Skin epidermis (tissue), 12 donors: ENCODE measurements around the gene TOX3.

Source experiments
- H3K27ac ChIP-seq, 21 experiments: fragments of 200-600 bp; sonication (generic) in 11 of 21; one replicate each; pipeline ENCODE4 v1.5.0; 2020; ENCODE audit warnings: mild to moderate bottlenecking in 3 of 21, inconsistent platforms in 2 of 21, moderate library complexity in 2 of 21
- H3K4me3 ChIP-seq, 7 experiments: fragments of 200-600 bp; sonication (generic) in 2 of 7; one replicate each; pipeline ENCODE4 v1.5.0; 2020; ENCODE audit warnings: inconsistent platforms in 2 of 7, mild to moderate bottlenecking in 2 of 7, moderate library complexity in 1 of 7

The TOX3 gene

DNA sequence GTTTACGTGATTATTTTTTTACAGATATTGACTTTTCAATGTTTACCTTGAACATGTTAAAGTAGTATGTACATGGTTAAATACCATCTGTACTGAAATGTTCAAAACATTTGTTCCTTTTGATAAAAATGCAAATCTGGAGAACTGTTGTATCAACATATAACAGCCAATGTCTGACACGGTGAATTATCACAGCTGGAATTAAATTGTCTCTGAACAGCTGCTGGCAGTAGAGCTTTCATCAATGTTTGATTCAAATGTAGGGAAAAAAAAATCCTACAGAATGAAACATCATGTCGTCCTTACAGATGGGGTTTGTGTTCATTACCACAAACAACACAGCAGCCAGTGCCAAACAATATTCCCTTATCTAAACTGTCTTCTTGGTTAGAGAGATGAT is 79.9 kb downstream of the TOX3 start:
- no peak overlapping the region for H3K4me3 ChIP-seq
- no peak overlapping the region for H3K27ac ChIP-seq

DNA sequence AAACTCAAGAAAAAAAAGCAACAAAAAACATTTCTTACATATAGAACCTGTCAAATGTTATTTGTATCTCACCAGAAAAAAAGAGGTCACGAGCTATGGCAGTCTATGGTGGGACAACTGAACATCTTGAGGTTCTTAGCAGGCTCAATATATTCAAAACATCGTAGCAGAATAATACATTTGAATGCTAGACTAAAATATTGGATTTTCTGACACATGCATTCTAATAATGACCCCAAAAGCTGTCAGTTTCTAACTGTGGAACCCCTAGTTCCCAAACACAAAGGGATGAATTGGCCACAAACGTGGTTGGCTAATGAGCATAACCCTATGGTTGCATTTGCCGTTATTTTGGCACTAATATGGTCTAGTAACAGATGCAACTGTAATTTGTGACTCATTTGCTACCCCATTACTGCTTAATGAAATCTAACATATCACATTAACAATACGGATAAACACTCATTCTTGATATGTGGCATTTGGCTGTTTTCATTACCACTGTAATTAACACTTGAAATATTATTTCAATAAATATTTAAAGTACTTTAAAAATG is 81.2 kb downstream of the TOX3 start:
- Histone ChIP-seq H3K27ac (no peak overlapping the region), H3K4me3 (no peak overlapping the region)

DNA sequence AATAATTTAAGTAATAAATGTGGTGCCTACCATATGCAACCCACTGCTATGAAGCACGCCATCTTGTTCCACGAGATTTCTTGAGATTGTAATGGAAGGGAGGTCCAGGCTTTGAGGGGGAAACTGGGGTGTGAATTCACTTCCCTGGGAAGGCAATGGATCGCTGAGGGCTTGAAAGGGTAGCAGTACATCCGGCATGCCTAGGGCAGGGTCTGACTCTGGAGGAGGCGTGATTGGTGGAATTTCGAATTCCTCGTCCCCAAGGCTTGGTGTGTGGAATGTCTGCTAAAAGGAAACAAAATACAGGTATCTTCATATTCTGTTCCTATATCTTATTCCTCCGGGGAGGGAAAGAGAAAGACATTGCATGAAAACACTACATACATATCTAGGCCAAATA is 83.0 kb downstream of the TOX3 start:
- Histone ChIP-seq H3K4me3 (no peak overlapping the region), H3K27ac (no peak overlapping the region)

DNA sequence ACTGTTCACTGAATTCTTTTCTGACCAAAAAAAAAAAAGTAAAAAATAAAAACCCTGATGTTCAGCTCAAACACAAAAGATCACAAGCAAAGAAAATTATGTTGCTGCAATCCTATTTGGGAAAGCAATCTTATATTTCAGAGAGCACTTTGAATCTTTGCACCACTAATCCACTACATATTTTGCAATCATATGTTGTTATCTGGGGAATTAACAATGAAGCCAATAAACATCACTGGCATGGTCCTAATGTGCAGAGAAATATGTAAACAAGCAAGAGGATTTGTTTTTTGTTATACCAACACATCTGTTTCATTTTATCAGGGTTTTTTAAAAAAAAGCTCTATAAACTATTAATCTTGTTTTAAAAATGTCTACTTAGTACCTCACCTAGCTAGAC is 84.1 kb downstream of the TOX3 start:
- Histone ChIP-seq H3K27ac (no peak overlapping the region), H3K4me3 (no peak overlapping the region)

DNA sequence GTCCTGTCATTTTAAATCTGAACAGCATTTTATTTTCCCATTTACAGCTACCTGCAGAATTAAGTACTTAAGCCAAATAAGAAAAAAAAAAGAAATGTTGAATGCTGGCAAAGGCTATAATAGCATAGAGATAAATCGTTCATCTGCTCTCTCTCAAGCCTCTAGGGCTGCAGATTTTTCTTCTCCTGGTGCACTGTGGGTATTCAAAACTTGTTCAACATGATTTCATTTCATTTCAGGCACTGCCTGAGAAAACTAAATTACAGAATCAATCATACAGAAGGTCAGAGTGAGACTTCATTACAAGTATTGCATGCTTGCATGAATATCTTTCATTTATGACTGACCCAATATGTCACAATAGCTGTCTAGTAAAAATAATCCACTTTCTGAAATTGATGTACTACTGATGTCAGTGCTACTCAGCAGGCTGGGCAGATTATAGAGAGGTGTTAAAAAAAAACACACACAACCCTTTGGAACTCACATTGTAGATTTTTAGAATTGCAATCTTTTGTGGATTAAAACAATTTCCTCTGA is 86.2 kb downstream of the TOX3 start:
- no peak overlapping the region for H3K4me3 ChIP-seq
- H3K27ac ChIP-seq: no peak overlapping the region

DNA sequence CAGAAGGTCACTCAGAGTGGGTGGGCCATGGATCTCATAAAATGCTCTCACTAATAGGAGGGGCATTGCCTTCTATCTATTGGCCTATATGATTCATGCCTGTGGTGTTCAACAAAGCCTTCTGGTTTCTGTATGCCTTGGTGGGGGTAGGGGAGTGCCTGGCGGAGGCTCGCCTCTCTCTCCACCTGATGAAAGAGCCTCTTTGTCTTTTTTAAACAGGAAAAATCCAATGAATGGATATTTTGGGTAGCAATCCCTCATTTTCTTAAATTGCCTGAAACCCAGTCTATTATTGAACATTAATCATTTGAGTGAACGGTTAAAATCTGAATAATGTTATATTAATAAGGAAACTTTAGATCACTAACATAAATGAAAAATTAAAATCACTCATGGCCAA is 90.6 kb downstream of the TOX3 start:
- Histone ChIP-seq H3K27ac (no peak overlapping the region), H3K4me3 (no peak overlapping the region)

DNA sequence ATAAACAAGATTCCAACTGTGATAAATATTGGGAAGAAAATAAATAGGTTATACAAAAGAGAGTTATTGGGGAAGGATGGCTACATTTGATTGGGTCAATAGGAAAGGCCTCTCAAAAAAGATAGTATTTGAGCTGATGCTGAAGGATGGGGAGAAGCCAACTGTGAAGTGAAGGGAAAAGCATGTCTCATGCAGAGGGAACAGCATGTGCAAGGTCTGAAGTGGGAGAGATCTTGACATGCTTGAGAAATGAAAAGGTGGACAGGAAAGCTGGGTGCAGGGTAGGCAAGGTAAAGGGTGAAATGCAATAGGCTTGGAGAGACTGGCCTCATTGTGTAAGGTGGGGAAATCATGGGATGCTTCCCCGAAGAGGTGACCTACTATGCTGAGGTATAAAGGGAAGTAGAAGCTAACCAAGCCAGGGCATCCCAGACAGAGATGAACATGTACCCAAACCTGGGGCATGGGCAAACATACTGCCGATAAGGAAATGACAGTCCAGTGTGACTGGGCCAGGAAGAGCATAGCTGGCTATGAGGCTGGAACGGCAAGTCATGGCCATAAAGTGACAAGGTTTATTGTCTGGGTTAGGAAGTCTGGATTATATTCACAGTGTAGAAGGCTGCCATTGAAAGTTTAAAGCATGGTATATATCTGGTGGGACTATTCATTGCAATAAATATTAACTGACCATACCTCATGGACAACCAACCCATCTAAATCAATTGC is 91.2 kb downstream of the TOX3 start:
- Histone ChIP-seq H3K27ac (no peak overlapping the region), H3K4me3 (no peak overlapping the region)

DNA sequence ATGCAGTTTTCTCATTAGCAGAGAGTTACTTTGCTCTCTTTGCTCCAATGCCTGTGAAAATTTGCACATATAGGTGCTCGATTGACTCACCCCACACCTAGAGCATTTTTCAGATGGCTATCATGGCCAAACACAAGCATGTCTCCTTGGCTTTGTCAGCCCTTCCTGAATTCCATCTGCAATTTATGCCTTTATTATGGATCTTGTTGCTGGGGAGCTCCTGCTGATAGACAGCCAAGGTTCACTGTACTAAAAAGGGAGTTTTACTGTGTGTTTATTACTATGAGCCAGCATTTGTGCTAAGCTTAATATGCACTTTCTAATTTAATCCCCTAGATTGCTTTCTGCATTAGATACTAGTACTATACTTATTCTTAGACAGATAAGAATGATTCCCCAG is 93.3 kb downstream of the TOX3 start:
- H3K4me3 ChIP-seq: no peak overlapping the region
- no peak overlapping the region for H3K27ac ChIP-seq

DNA sequence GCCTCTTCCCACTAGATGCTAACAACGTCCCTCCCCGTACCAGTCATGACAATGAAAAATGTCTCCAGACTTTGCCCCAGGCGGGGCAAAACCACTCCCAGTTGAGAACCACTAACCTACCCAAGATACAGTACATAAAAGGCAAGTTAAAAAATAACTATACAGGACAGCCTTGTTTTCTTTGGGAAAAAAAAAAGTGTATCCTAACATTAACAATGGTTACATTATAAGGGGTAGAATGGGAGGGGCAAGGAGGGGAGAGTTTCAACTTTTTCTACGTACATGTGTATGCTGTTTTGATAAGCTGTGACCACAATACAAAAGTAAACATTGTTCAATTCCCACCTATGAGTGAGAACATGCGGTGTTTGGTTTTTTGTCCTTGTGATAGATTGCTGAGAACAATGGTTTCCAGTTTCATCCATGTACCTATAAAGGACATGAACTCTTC is 94.9 kb downstream of the TOX3 start:
- Histone ChIP-seq H3K27ac (no peak overlapping the region), H3K4me3 (no peak overlapping the region)

DNA sequence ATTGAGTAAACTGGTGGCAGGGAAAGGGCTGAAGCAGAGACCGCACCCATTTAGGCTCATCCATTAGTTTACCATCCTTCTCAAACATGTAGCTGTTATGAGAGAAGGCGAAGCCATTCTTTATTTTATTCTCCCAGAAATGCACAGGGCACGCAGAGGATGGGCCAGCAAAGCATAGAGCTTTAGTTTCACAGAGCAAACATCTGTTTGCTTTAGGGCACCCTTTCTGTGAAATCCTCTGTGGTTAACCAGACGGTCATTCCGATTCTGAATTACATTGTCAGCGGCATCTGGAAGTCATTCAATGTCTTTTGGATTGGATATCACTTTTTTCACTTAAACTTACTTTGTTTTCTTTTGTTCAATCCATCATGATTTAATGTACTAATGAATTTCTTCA is 96.0 kb downstream of the TOX3 start:
- no peak overlapping the region for H3K27ac ChIP-seq
- H3K4me3 ChIP-seq: no peak overlapping the region

DNA sequence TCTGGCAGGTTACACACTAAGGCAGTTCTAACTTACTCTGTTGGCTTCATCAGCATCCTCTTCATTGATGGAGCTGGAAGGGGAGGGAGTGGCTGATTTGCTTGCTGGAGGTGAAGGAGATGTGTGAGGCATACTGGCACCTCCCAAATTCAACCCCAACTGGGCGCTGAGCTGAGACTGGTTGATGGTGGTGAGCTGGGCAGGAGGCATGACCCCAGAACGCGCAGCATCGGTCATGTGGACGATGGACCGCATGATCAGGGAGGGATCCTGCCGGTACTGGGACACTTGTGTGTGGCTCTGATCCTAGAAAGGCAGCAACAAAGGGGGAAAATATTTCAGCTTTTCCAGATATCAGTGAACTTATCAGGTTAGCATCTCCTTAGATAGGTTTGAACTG is 96.7 kb downstream of the TOX3 start:
- H3K27ac ChIP-seq: no peak overlapping the region
- H3K4me3 ChIP-seq: no peak overlapping the region

DNA sequence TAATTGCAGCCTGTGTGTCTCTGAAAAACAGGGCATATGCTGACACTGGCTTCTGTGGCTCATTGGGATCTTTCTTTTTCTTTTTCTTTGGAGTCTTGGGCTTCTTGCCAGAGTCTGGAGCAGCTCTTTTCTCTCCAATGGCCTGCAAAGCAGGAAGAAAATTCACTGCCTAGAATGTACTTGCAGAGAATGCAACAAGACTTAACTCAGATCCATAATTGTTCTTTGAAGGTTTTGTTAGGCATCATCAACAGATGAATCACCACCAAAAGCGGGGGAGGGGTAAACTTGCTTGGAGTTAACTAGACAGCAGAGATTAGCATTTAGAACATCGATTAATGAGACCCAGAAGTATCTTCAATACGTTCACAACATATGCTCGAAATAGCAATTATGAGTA is 100.9 kb downstream of the TOX3 start:
- Histone ChIP-seq H3K27ac (no peak overlapping the region), H3K4me3 (no peak overlapping the region)

DNA sequence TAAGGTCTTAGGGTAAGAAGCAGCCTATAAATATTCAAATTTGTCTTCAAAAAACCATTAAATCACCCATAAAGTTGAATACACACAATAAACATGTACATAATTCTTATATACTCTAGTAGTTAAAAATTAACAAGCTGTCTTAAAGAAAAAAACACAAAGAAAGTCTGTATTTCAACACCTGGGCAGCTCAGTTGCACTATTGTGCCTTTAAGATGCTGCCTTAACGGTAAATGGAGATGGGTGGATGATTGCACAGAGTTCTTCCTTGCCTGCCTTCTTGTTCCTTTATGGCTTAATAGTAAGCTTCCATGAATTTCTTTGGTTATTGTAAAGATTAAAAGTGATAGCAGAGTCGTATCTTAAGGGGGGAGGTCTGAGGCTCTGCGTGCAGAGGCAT is 105.1 kb downstream of the TOX3 start:
- Histone ChIP-seq H3K4me3 (no peak overlapping the region), H3K27ac (no peak overlapping the region)

DNA sequence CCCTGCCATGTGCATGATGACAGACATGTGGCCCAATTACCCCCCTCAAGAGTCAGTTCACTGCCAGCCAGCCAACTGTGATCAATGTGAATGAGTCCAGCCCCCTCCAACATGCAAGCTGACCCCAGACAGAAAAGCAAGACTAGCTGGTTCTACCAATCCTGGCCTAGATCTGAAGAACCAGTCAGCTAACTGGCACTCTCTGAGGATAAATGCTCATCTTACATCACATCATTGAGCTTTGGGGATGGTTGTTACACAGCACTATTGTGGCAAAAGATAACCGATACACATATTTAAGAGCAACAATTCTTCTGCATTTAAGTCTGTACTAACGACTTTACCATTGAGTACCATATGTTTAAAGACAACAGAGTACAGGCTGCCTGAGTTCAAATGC is 106.7 kb downstream of the TOX3 start:
- no peak overlapping the region for H3K4me3 ChIP-seq
- no peak overlapping the region for H3K27ac ChIP-seq

DNA sequence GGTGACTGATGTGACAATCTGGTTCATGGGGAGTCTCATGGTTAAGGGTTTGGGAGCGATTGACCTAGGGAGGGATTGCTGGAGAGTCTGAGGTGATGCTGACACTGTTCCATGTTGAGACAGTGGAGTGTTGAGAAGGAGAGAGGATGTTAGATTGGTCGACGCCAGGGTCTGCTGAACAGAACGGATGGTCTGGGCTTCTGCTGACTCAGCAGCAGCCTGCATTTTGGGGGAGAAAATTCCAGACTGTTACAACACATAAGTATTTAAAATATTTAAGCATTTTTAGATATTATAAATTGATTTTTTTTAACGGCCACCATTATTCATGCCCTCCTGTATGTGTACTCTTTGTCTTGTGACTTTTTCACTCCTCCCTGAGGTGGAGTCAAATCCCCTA is 107.2 kb downstream of the TOX3 start:
- no peak overlapping the region for H3K27ac ChIP-seq
- H3K4me3 ChIP-seq: no peak overlapping the region

DNA sequence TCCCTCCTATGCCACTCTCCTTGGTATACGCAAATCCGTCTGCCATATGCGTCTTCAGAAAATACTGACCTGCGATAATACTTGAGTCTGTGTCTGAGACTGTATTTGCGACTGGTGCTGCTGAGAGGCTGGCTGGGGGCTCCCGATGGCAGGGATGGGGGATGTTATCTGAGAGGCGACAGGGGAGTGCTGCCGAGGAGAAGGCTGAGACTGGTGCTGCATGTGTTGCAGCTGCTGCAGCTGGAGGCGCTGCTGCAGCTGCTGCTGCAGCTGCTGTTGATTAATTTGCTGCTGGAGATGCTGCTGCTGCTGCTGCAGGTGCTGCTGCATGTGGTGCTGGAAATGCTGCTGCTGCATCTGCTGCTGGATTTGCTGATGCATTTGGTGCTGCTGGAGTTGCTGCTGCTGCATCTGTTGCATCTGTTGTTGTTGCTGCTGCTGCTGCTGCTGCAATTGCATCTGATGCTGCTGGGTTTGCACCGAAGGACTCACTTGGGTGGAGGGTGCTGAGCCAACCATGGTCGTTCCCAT is 107.7 kb downstream of the TOX3 start:
- no peak overlapping the region for H3K27ac ChIP-seq
- H3K4me3 ChIP-seq: no peak overlapping the region

DNA sequence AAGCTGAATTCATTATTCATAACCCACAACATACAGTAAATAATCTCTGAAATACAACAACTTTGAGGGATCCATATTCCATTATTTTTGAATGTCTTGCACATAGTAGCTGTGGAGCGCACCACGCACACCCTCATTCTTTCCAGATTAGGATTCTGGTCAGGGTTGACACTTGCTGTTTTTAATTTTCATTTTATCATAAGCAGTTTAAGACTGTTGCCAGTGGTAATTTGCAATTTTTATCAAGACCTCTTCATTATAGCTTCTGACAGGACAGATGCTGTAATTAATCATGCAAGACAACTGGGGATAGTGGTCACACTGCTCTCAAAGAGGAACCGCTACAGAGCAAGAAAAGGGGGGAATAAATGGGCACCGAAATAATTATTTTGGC is 109.7 kb downstream of the TOX3 start:
- Histone ChIP-seq H3K4me3 (no peak overlapping the region), H3K27ac (no peak overlapping the region)

DNA sequence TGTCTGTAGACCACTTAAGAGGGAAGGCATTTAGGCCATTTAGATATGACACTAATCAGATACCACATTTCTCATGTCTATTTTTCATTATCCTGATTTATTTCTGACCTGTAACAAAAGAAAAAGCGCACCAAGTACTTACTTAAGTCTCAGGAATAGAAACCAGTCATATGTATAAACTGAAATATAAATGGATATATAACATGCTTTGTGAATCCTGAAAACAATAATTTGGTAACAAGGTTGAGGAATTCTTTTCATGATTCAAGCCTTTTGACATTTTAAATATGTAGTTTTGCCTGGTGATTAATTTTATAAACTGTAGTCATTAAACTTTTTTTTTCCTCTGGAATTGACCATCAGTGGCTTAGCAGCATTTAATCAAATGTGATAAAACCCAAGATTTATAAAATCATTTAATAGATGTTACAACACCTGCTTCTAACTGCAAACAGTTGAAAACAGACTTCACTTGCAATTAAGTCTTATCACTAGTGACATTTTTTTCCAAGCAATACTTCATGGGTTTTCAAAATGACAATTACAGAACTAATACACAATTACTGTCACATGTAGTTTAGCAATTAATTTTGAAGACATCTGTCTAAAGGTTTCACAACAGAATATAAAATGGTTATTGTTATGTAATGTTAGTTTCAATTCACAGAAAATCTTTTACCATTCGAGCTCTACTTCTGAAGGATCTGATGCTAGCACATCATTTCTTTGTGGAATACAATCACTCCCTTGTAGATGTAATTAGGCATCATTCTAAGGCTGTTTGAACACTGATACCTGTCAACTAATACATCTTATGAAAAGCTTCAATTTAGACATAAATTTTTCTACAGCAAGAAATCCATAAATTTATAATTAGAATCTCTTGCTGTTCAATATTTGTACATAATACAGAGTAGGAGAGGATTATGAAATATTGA is 110.3 kb downstream of the TOX3 start:
- Histone ChIP-seq H3K4me3 (no peak overlapping the region), H3K27ac (no peak overlapping the region)

DNA sequence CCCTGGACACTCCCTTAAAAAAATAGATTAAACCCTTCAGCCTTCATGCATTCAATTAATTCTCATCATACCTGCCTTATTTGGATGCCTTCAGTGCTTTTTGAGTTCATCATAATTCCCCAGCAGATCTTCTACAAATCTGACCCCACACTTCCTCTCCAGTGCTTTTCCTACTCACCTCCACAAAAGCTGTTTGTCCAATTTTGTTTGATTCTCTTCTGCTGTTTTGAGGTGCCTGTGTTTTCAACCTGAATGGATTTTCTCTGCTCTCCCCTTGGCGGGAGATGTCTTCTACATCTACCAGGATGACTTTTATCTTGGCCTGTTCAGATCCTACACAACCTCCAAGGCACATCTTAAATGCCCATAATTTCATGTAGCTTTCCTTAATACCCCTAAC is 112.7 kb downstream of the TOX3 start:
- Histone ChIP-seq H3K27ac (no peak overlapping the region), H3K4me3 (no peak overlapping the region)

DNA sequence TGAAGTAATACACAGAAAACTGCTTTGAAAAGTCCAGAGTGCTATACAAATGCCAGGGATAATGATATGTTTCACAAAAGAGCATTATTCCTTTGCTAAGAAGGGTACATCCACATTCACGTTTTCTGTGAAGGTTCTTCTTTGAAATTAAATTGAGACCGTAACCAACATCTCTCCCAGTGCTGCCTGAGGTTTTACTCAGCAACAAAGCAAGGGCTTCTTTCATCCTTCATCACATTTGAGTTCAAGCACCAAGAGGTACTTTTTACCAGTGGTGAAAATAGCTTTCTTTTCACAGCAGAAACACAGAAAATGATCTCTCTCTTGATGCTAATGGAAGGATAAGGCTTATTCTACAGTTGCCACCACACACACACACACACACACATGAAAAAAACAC is 113.3 kb downstream of the TOX3 start:
- Histone ChIP-seq H3K4me3 (no peak overlapping the region), H3K27ac (no peak overlapping the region)

DNA sequence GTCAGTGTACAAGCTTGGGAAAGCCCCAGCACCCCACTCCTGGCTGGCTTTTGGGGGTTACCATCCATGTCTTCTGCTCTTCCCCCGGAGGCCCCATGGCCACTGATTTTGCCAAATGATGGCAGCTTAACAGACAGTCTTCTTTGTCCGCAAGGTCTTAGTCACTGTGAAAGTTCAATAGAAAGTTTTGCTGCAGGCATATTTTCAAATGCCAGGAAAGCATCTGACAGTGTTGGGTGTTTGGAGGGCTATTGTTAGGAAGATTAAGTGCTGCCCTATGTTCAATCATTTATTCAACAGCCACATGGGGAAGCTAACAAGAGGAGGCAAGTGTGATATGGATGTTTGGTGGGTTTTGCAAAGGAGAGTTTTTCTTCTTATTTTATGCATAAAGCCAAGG is 122.4 kb downstream of the TOX3 start:
- Histone ChIP-seq H3K27ac (no peak overlapping the region), H3K4me3 (no peak overlapping the region)
